Cerebellar cortex (tissue), 1 donor: ENCODE measurements around the gene ADPRH.
"Not testable (repeated sequence)": the region's sequence is repeated elsewhere in the genome, so short reads cannot be mapped to it uniquely, and the experiment has no call there.

ENCODE experiments used
- DNase-seq: peaks from one replicate; pipeline ENCODE4 v3.0.0-alpha.2; 2015; ENCODE audit warnings: low spot score

ADPRH gene

DNA sequence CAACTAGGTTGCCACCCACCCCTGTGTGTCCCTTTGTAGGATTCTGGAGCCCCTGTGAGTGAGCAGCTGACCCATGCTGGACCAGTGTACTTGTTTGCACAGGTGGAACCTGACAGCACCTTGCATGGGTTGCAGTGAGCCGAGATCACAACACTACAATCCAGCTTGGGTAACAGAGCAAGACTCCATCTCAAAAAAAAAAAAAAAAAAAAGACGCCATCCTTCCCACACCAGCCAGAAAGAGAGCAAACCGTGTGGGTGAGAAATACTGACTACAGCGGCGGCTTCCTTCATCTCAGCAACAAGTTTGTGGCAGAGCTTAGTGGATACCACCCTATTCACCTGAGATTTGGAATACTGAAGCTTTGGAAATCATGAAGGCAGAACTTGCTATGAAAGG lies 19.1 kb upstream of the ADPRH start:
- no peak for DNase-seq

DNA sequence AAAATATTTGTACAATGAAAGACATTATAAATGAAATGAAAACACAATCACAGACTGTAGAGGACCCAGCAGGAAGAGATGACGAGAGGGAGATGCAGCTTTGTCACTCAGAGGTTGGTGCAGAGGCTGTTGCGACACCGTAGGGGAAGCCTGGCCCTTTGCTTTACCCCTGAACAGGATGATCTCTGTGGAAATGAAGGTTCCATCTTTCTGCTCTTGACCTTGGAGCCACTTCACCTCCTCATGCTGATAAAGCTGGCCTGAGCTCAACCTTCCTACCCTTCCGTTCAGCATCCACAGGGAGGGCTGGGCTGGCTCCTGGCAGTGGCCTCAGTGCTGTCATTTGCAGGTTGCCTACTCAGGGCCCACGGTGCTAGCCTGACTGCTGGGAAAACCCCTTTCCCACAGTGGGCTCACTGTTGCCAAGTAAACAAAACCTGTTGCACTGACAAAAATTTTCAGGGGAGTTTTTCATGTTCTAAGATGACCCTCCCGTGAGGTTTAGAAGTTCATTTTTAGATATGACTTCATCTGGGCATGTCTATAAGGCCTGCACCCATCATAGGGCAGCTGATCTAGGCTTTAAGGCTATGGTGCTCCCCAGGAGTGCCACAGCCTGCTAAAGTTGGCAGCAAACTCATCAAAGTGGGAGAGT lies 16.9 kb upstream of the ADPRH start:
- no peak for DNase-seq

DNA sequence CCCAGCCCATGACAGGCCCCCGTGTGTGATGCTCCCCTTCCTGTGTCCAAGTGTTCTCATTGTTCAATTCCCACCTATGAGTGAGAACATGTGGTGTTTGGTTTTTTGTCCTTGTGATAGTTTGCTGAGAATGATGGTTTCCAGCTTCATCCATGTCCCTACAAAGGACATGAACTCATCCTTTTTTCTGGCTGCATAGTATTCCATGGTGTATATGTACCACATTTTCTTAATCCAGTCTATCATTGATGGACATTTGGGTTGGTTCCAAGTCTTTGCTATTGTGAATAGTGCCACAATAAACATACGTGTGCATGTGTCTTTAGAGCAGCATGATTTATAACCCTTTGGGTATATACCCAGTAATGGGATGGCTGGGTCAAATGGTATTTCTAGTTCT lies 16.0 kb upstream of the ADPRH start:
- not testable (repeated sequence) for DNase-seq

DNA sequence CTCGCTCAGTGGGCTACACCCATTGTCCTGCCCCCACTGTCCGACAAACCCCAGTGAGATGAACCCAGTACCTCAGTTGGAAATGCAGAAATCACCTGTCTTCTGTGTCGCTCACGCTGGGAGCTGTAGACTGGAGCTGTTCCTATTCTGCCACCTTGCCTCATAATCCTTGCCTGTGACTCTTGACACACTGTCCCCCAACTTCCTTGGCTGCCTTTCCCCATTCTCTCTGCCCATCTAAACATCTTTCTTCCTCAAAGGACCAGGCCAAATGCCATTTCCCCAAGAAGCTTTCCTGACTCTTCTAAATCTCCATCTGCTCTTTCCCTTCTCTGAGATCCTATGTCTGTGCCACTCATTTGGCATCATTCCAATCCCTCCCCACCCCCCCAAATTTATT lies 10.1 kb upstream of the ADPRH start:
- DNase-seq, result no peak

DNA sequence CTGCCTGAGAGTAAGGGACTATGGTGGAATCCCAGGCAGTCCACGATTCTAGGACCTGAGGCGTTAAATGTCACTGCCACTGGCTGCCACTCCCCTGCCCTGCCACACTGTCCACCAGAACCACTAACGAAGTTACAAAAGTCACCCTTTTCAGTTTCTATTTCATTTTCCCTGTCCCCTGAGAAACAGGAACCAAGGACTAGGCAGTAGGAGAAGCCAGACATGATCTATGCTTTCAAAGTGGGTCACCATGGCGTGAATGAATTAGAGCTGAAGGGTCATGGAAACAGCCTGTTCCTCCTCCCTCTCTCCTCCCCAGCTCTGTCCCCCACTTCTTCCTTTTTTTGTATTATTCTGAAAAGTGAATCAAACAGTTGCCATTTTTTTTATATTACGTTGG lies 9.1 kb upstream of the ADPRH start:
- no peak for DNase-seq

DNA sequence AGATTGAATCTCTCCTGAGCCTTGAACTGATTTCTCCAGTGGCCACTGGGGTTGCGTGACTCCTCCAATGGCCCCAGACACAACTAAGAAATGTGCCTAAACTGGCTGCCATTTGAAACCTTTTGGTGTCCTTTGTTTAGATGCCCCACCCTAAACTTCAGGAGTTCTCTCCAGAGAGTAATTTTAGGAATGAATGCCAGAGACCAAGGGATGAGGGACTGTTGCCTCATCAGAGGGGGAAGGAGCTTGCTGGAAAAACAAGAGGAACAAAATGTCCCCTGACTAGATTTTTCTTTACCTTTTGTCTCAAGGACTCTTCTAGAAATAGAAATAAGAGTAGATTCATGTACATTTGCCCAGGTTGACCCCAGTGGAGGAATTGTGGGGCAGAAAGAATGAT lies 8.1 kb upstream of the ADPRH start:
- no peak for DNase-seq

DNA sequence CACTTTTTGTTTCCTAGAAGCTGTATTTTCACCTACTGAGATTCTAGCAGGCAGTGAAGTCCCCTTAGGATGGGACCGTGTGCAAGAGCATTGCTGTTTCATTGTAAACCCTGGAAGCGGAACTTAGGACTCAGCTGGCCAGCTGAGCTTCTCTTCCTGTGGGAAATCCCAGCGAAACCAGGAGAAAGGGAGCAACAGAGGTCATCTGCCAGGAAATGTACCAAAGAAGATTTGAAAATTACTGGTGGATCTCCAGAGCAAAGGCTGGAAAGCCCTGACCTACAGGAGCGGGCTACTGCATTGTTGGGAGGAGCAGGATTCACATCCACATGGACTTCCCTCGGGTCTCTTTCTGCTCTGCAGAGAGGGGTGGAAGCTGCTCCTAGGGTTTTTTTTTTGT lies 7.6 kb upstream of the ADPRH start:
- DNase-seq, result no peak

DNA sequence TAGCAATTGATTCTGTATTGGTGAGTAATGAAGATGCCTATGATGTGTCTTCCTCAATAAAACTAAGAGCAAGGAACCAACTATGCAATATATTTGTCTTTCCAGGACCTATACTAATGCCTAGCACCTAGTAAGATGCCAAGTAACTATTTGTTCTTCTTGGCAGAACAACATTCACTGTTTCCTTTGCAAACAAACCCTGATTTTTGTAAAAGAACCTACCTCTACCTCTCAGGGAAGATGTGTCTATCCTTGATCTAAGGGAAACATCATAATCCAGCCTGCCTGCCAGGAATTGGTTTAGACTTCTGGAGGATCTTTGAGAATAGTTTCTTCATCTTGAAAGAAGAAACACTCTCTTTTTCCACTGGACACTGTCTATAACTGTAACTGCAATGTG lies 3.8 kb upstream of the ADPRH start:
- DNase-seq, result no peak

DNA sequence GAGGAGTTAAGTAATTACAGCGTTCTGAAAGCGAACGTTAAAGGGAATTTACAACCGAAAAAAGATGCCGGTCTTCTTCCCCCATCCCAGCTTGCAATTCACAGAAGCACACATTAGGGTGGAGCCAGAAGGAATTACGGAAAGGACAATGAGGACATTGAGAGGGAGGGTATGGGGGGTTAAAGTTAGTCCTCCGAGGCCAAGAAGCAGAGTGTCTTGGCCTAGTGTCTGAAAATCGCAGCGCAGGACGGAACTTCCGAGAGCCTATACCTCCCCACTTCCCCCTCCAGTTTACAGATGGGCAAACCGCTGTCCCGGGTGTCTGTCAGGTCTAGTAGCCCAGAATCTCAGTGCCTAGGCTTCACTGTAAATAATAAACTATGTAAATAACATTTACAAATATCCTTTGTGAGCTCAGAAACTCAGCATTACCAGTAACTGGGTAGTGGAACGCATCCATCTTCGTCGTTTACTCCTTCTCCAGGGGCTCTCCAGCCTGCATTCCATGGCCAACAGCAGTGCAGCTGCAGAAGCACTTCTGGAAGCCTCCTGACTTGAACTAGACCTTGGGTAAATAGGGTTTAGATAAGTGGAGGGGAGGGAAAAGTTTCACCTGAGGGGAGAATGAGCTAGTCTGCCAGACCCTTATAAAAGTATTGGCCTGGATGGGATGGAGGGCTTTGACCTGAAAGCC lies 922 bp downstream of the ADPRH start:
- DNase-seq, result no peak

DNA sequence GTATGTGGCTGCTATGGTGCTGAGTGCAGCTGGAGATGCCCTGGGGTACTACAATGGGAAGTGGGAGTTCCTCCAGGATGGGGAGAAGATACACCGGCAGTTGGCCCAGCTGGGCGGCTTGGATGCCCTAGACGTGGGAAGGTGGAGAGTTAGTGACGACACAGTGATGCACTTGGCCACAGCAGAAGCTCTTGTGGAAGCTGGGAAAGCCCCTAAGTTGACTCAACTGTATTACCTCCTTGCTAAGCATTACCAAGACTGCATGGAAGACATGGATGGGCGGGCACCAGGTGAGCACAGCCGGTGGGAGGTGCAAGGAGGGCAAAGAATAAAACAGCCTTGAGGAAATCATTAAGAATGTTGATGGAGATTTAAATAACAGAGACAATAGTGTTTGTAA lies 2.9 kb downstream of the ADPRH start:
- DNase-seq, result no peak

DNA sequence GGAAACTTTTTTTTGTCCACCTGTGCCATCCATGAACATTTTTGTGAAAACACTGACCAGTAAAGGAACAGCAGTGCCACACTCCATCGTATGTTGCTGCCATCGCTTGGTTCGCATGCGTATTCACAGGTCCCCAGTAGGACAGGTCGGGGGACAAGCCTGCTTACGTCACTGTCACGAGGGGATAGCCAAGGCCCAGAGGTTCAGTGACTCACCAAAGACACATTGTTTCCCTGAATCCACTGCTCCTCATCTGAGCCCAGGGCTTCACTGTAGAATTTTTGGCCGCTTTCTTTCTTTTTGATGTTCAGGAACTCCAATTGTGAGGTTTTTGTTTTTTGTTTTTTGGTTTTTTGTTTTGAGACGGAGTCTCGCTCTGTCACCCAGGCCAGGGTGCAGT lies 5.9 kb downstream of the ADPRH start:
- no peak for DNase-seq

DNA sequence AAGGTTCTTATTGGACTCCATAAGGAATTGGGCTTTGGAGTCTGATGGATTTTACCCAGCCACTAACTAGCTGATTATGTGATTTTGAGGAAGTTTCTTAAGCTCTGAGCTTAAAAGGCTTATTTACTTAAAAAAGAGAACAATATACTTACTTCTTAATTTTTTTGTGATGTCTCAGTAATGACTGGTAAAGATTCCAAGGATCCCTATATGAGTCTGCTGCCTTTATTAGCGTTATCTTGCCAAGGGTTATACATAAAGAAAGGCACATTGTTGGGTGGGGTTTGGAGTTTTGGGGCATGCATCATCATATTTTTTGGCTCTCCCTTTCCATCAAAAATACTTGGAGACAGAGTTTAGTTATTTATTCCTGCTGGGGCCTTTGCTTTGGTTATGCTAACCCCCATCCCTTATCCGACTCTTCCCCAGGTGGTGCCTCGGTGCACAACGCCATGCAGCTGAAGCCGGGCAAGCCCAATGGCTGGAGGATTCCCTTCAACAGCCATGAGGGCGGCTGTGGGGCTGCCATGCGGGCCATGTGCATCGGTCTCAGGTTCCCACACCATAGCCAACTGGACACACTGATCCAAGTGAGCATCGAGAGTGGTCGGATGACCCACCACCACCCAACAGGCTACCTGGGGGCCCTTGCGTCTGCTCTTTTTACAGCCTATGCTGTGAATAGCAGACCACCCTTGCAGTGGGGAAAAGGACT lies 6.7 kb downstream of the ADPRH start:
- no peak for DNase-seq

DNA sequence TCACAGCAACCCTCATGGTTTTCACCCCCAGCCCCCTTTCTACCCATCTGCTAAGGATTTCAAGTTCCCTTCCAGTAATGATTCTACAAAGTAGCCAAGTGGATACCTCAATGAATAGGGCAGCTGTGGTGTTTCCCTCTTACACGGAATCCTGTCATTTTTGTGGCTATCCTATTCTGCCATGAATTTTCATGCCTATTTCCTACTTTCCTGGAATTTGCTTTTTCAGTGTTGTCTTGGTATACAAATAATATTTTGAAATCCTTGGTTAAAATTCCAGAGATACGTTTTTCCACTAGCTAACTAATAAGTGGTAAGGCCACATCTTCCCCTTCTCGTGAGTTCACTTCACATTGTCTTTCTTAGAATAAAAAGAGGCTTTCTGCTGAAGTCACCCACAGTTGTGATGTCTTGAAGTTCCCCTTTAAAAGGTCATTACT lies 7.5 kb downstream of the ADPRH start:
- no peak for DNase-seq

DNA sequence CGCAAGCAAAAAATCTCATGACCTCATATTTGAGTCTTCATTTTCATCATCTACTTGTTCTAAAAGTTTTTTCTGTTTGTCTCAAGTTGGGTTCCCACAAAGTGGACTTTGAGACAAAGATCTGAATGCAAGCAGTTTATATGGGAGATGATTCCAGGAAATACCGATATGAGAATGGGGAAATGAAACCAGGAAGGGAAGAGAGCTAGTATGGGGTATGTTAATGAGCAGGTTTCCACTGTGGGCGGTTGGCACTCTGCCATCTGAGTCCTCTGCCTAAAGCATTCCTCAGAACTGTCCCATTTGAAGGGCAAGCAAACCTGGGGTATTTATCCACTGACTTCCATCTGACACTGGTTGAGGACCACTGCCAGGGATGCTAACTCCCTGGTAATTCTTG lies 8.8 kb downstream of the ADPRH start:
- no peak for DNase-seq

DNA sequence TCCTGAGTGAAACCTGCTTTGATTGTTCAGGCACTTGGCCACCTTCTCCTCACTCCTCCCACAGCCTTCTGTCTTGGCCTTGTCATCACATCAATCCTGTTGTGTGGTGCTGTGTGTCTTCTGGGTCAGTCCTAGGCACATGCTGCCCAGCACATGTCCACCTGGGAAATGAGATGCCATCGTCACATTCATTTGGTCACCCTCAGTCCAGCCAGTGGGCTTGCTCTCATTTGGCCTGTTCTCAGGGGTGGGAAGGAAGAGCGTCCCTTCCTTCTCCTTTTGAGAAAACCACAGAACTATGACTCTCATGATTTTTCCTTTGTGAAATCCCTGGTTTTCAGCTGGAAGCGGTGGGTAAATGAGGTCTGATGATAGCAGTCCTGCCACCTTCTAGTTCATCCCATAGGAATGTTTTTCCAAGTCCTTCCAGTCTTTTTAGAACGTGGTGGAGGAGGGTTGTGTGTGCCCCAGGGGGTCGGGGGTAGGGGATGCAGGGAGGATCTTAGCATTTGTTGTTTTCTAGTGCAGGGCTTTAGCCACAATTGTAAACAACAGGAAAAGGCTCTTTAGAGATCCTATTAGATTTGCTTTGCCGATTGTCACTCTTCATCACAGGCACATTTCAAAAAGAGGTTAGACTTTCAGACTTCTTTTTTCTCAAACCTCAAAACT lies 9.9 kb downstream of the ADPRH start:
- no peak for DNase-seq

DNA sequence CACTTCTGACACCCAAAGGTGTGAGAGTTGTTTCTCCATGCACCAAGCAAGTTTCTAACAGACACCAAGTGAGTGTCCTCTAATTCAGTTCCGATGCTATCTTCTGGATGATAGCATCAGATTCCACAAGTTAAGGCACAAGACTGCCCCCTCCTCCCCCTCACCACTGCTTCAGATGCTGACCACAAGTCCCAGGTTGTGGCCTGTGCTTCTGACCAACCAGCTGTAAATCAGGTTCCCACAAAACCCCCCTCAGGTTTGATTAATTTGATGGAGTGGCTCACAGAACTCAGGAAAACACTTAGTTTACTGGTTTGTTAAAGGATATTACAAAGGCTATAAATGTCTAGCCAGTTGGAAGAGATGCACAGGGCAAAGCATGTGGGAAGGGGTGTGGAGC lies 11.4 kb downstream of the ADPRH start:
- no peak for DNase-seq

DNA sequence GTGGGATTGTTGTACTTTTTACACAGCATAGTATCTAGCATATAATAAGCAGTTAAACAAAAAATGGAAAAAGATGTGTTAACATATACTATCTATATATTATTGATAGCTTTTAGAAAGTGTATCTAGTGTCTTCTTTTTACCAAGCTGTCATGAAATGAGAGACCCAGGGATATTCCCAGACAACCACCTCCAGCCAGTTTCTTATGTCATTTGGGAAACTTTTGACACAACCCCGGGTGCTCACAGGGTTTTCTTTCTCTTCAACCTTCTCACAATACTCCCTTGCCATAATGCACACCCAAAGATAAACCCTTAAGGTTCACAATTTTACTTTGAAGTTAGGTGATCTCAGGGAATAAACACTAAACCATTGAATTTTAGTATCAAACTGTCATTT lies 13.6 kb downstream of the ADPRH start:
- DNase-seq, result no peak

DNA sequence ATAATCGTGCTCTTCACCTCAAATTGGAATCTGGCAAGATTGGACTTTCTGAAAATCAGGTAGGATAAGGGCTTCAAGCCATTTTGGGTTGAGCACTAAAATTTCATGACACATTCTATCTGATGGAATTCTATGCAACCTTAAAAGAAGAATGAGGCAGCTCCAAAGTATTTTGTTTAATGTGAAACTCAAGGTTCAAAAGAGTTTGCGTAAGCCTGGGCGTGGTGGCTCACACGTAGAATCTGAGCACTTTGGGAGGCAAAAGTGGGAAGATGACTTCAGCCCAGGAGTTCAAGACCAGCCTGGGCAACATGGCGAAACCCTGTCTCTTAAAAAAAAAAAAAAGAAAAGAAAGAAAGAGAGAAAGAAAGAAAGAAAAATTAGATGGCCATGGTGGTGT lies 14.8 kb downstream of the ADPRH start:
- no peak for DNase-seq

DNA sequence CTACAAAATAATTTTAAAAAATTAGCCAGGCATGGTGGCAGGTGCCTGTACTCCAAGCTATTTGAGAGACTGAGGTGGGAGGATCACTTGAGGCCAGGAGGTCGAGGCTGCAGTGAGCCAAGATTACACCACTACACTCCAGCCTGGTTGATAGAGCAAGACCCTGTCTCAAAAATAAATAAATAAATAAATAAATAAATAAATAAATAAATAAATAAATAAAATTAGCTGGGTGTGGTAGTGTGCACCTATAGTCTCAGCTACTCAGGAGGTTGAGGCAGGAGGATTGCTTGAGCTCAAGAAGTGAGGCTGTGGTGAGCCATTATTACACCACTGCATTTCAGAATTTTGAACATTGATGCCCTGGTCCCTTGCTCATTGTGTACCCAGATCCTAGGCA lies 15.6 kb downstream of the ADPRH start:
- DNase-seq, result not testable (repeated sequence)

DNA sequence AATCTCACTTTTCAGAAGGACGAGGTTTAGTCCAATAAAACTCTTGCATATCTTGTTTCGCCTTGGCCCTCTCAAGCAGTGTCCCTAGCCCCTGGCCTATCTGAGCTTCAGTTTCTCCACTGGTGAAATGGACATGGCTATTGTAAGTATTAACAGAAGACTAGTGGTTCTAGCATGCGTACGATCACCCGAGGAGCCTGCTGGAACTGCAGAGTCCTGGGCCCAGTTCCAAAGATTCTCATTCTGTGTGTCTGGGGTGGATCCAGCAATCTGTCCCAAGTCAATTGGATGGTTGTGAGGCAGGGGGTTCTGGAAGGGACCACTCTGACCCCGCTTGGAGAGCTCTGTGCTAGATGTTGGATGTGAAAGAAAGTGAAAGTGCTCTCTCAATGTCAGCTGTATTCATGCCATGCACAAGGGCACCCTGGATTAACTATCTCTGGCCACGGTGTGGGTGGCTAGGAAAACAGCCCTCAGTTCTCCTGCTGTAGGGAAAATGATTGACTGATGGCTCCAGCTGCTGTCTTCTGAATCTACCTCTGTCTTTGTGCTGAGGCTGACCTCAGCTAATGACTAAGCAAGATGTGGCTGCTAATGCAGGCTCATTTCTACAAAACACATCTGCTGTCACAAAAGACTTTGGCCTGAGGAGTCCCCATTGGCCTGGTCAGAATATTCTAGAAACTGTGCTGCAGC lies 16.5 kb downstream of the ADPRH start:
- DNase-seq, result no peak

DNA sequence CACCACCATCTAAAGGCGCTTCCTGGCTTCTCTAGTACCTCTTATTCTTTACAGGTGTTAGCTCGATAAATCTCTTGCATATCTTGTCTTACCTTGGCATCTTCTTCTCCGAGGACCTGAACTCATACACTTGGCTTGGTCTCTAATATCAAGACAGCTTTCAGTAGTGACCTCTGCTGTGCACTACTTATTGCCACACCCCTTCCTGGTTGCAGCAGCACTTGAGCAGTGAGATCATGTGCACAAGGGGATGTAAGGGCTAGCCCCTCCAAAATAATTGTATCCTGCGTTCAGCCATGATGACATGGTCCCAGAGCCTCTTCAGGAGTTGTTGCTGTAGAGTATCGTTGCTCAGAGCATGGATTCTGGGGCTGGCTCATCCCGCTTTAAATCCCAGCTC lies 17.1 kb downstream of the ADPRH start:
- DNase-seq, result no peak

DNA sequence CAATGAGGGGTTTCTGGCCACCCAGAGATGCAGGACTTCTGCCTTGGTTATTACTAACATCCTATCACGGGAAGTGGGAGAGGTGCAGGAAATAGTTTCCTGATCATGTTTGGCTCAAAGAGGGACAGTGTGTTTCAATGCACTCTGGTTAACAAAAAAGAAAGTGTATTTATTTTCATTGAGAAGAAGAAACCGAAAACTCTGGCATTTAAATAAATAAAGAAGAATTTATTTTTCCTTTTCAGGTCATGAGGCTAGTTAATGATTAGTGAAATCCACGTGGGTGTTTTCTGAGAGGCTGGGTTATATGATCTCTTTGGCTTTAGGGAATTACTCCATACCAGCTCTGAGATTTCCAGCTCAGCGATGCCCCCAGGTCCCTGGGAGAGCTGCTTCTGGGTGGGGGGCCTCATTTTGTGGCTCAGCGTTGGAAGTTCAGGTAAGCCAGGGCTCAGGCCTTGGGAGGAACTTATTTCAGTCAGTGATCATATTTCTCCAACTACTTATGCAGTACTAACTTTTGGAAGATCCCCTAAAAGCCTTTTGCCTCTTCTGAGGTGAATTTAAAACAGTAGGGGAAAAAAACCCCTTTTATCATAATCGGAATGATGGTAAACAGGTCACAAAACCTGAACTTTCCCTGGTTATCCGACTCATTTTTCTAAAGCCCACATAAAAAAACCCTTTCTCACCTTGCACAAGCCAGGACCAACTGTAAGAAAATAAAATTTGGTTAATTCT lies 18.4 kb downstream of the ADPRH start, which contains the start of gene PLA1A:
Gene PLA1A (plus strand): TSS at position 338 of the 741 bp plus-strand sequence. CDS start 29 bp downstream, at position 367.
- no peak for DNase-seq
